TTC549 (cell line): ENCODE data around the gene NUP93.
"Not testable (repeated sequence)": the region's sequence is repeated elsewhere in the genome, so short reads cannot be mapped to it uniquely, and the experiment has no call there.

Experiments
- FAIRE-seq: peaks from 2 replicates; lab custom pipeline; 2012; peaks lifted over from hg19 to GRCh38; lab: Jason Lieb, UNC

The NUP93 gene

DNA sequence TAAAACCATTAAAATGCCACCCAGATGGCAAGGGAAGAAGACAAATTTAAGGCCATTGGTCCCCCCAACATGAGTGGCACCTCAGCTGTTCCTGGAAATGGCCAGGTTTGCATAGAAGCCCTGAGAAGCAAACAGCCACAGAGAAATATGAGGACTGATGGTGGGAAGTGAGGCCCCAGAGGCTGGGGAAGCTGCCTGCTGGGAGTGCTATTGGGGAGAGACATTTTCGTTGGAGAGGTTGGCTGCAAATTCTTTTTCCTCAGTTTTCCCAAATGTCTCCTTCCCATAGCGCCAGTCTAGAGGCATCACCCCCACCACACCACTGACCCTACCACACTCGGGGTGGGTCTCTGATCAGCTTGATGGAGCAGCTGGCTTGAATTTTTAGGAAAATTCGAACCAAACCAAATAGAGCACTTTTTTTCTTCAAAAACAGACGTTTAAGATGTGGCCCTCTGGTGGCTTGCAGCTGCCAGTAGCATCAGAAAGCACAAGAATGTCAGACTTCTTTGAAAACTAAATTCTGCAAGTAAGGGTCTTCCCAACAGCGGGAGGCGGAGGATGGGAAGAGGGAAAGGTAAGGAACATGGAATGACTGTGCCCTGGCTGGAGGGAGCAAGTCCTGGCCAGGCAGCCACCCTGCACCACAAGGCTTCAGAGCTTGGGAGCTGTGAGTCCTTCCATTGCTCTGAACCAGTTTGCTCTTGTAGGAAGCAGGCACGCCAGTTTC is 121.9 kb downstream of the NUP93 start:
- FAIRE-seq: no peak

DNA sequence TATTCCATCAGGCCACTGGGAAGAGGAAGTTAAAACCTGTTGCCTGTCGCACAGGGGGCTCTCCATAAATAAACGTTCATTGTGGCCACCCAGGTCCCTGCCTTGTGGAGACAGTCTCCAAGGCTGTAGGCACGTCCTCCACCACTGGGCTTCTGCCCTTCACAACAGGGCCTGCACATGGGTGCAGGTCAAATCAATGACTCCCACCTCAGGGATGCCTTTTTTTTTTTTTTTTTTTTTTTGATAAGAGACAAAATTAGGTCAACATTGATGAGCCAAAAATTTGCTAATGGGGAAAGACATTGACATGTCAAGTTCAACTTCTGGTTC is 122.4 kb downstream of the NUP93 start:
- no peak for FAIRE-seq

DNA sequence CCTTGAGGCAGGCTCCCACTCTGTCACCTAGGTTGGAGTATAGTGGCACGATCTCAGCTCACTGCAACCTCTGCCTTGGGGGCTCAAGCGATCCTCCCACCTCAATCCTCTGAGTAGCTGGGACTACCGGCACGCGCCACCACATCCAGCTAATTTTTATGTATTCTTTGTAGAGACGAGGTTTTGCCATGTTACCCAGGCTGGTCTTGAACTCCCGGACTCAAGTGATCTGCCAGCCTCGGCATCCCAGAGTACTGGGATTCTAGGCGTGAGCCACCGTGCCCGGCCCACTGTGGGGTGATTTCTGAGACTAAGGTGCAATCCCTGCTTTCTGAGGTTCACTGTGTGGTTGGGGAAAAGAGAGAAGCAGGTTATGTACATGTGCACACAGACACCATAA is 123.0 kb downstream of the NUP93 start:
- no peak for FAIRE-seq

DNA sequence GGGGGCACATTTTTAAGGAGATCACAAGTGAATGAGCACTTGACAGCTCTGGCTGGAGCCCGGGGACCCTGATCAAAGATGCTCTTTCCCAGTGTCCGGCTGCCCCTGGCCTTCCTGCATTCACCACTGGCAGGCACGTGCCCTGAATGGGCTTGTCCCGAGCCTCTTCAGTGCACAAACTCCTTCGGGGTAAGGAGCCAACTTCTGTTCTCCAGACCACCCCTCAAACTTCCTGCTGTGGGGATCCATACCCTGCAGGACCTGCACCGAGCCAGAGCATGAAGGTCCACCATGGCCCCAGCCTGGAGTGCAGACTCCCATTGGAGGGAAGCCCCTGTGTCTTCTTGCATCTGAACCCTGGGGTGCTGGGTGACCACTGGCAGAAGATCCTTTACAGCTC is 125.3 kb downstream of the NUP93 start:
- FAIRE-seq: no peak

DNA sequence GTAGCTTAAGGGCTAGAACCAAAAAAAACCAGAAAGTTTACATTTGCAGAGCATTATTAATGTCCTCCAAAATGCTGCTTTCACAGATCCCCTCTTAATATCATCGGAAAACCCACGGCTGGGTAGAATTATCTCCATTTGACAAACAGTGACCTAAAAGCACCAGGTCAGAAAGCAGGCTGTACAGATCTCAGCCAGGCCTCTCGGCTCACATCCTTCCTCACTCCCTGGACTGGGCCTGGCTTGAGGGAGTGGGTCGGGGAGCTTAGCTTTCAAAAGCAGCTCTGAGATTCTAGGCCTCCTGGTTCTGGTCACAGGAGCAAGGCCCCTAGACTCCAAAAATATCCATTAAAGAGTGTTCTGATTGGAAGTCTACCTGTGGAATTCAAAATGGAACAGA is 126.0 kb downstream of the NUP93 start:
- no peak for FAIRE-seq

DNA sequence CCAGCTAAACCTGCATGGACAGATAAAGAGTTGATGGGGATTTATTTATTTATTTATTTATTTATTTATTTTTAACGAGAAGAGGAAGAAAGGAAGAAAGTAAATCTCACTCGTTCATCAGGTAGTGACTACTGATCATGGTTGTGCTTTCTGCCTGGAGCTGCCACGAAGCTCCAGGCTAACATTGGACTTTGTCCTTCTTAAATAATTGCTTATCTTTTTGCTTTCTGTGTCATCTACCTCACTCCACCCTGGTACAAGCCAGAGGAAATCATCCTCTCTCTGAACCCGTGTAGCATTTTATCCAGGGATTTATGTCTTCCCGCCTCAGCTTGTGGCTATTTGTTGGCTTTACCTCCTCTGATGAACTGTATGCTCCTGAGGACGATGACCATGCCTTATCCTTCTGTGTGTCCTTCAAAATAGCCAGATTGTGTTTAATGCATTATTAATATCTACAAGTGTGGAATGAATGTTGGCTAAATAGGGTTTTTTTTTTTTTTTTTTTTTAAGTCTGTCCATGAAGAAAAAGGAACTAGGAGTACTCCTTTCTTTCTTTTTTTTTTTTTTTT is 127.0 kb downstream of the NUP93 start:
- no peak for FAIRE-seq

DNA sequence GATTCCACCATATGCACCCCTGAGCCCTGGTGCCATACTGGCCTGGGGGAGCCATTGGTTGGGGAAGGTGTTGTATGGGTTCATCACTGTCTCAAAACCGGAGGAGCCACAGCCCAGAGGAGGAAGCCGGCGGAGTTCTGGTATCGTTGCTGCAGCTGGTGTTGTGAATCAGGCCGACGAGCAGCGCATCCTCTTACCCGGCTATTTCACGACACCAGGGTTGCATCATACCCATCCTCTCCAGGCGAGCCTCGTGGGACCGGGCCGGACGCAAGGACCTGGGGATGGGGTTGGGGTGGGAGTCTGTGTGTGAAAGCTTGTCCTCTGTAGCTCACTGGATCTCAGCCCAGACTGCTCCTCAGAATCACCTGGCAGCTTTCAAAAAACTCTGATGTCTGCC is 128.4 kb downstream of the NUP93 start:
- FAIRE-seq: no peak

DNA sequence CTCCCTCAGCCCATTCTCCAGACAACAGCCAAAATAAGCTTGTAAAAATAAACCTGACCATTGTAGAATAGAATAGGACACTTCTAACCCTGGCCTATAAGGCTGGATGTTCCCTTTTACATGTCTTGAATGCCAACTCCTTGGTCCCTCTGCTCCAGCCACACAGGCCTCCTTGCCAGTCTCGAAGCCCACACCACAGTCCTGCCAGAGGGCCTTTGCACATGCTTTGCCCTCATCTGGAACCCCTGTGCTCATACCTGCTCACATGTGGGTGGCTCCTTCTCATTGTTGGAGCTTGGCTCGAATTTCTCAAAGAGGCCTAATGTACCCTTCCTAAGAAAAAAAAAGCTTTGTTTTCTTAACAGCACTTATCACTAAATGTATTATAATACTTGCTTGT is 129.7 kb downstream of the NUP93 start:
- no peak for FAIRE-seq

DNA sequence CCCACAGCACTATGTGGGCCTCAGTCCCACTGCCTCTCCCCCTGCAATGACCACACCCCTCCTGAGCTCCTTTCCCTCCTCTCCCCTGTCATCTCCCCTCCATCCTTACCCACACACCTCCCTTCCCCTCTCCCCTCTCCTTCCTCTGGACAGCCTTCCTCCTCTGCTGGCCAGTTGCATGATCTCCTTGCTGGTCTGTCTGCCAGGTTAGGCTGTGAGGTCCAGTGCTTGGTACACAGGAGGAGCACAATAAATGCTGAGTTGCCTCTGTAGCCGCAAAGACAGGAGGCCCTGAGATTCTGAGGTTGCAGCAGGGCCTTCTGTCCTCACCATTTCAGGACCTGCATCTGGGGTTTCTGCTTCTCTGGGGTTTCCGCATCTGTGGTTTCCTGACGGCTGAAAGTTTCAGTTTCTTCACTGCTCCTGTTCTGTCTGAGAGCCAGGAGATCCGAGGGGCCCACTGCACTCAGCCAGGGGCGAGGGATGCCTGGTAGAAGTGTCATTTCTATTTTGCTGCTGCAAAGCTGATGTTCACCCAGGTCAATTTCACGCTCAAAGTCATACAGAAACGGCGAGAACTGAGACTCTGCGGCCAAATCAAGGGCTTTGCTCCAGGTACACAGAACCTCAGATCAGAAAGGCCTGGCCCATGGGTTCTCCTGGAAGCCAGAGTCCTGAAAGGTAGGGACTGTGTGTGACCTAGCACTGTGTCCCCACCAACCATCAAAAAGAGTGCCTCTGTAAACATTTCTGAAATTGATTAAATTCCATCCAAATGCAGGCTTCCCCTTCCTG is 130.5 kb downstream of the NUP93 start:
- no peak for FAIRE-seq

DNA sequence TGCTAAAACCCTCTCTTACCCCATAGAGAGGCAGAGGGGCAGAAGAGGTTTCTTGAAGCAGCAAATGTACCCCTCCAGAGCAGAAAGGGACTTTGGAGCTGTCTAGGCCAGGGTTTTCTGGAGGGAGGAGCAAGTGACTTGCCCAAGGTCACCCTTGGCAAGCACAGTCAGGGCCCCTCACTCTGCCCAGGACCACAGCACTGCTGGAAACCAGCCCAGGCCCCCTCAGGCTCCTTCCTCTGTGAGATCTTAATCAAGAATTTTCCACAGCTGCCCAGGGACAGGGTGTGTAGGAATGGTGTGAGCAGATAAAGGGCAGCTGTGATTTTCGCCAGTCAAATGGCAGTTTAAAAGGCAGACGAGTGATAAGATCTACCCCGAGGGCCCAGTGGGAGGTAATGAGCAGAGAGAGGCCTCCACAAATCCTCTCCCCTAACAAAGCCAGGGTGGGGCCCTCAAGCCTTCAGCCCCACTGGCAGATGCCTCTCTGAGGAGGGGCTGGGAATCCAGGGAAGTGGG is 131.2 kb downstream of the NUP93 start:
- FAIRE-seq: no peak

DNA sequence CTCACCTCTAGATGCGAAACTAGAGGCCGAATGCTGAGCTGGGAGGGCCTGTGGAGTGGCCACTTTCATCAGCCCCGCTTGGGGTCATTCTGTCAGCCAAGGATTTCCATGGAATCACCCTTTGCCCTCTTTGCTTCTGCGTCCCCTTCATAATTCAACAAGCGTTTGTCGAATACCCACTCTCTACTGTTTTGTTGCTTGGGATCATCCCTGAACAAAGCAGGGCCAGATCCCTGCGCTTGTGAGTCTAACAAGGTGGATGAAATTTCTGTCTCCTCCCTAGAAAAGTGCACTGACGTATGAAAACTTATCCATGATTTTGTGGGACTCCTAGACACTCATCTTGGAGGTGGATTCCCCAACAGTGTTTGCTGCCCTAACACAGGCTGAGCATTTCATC is 131.8 kb downstream of the NUP93 start:
- FAIRE-seq: no peak

DNA sequence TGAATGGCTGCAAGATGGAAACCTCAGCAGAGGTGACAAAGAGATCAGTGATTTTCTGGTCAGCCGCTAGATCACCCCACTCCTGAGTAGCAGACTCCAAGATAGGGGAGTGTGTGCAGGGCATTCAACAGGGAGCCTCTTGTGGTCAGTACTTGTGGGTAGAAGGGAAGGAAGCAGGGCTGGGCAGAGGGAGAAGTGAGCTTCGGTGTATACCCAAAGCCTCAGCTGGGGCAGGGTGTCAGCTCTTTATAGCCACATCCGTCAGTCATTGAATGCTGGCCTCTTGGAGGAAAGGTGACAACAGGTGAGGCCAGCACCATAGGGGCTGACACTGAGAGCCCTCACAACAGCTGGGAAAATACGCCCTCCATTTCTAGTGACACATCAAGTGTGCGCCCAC is 132.8 kb downstream of the NUP93 start:
- no peak for FAIRE-seq

DNA sequence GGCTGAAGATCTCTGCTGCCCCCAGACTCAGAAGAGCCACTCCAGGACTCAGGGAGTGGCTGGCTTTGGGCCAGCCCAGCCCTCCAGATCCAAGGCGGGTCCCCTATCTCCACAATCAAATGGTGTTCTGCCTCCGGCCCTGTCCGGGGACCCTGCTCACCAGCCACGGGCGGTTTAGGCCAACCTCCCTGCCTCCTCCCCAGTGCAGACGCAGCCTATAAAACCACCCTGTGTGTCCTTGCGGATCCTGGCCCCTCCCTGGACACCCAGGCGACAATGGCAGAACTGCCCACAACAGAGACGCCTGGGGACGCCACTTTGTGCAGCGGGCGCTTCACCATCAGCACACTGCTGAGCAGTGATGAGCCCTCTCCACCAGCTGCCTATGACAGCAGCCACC is 135.0 kb downstream of the NUP93 start, which contains the start of gene SLC12A3:
TSS of gene SLC12A3 (plus strand) at position 248 of the 400 bp plus-strand sequence. CDS start at position 277, 29 bp downstream.
- no peak for FAIRE-seq

DNA sequence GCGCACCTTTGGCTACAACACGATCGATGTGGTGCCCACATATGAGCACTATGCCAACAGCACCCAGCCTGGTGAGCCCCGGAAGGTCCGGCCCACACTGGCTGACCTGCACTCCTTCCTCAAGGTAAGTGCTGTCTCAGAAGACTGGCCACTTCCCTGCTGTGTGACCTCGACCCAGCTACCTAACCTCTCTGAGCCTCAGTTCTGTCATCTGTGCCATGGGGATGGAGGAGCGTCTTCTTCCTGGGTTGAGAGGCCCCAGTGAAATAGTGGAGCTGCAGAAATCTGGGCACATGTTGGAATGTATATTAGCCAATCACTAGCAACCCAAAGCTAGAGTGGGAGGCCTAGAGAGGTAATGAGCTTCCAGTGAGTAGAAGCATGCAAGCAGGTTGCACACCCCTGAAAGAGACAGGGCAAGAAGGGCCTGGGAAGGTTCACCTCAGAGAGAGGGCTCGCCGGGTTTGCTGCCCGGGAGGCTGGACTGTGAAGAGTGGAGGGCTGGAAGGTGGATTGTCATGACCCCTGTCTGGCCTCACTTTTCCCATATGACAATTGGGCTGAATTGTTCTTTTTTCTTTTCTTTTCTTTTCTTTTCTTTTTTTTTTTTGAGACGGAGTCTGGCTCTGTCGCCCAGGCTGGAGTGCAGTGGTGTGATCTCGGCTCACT is 135.6 kb downstream of the NUP93 start:
- FAIRE-seq: no peak

DNA sequence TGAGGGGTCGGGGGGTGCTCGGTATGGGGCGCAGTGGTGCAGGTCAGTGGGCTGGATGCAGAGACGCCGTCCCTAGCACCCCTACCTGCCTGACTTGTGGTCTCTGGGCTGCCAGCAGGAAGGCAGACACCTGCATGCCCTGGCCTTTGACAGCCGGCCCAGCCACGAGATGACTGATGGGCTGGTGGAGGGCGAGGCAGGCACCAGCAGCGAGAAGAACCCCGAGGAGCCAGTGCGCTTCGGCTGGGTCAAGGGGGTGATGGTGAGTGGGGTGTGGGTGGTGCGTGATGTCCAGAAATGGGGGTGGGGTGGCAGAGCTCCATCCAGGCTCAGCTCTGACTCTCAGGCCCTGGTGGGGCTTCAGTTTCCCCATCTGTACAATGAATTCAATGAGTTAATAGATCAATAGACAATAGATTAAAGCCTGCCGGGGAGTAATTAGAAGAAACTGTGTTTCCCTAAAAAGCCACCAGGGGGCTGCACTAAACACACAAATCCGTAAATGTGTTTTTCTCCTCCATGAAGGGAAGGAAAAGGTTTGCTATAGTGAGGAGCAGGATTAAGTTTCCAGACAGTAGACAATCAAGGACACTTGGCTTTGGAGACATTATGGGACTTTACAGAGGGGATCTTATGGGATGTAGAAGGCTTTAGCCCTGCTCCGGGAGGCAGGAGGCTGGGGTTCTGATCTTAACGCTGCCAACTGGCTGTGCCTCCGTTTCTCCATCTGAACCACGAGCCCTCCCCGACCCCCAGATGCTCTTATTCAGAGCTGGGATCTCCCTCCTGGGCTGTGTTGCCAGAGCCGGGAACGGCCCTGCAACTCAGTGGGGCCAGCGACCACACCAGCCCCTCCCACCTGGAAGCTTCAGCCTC is 137.3 kb downstream of the NUP93 start:
- peak; percentile 66 for FAIRE-seq

DNA sequence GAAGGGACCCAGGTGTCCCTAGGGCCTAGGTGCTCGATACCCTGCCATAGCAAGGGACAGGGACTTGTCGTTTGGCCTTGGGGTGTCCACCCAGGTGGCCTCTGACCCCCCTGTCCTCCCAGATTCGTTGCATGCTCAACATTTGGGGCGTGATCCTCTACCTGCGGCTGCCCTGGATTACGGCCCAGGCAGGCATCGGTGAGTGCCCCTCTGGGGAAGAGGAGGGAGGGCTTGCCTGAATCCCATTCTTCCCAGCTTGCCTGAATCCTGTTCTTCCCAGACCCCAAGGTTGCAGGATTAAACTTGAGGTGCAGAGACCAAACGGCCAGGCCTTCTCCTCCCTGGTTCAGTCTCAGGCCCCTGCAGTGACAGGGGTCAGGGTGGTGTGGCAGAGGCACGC is 138.2 kb downstream of the NUP93 start:
- FAIRE-seq: no peak

DNA sequence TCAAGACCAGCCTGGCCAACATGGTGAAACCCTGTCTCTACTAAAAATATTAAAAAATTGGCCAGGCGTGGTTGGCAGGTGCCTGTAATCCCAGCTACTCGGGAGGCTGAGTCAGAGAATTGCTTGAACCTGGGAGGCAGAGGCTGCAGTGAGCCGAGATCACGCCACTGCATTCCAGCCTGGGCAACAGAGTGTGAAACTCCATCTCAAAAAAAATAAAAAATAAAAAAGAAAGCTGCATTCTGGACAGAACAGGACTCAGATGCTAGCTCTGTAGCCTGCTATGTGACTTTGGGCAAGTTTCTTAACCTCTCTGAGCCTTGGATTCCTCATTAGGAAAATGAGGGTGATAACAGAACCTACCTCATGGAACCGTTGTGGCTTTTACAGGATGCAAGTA is 138.8 kb downstream of the NUP93 start:
- FAIRE-seq: not testable (repeated sequence)

DNA sequence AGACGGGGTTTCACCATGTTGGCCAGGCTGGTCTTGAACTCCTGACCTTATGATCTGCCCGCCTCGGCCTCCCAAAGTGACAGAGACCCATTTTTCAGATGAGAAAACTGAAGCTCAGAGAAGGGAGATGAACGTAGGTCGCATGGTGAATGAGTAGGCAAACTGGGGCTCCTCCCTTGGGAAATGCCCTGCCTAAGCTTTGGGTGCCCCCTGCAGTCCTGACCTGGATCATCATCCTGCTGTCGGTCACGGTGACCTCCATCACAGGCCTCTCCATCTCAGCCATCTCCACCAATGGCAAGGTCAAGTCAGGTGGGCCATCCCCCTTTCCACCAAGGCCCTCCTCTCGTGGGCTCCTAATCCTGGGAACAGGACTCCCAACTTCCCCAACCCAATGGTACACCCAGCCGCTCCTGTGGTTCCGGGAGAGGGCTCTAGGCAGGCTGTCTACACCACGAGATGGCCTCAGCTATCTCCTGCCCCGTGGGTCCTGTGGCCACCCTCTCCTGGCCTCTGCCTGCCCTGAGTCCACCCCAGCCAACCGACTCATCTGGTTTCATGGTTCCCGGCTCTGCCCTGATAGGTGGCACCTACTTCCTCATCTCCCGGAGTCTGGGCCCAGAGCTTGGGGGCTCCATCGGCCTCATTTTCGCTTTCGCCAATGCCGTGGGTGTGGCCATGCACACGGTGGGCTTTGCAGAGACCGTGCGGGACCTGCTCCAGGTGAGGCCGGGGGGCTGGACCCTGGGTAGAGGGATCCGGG is 139.8 kb downstream of the NUP93 start:
- no peak for FAIRE-seq

DNA sequence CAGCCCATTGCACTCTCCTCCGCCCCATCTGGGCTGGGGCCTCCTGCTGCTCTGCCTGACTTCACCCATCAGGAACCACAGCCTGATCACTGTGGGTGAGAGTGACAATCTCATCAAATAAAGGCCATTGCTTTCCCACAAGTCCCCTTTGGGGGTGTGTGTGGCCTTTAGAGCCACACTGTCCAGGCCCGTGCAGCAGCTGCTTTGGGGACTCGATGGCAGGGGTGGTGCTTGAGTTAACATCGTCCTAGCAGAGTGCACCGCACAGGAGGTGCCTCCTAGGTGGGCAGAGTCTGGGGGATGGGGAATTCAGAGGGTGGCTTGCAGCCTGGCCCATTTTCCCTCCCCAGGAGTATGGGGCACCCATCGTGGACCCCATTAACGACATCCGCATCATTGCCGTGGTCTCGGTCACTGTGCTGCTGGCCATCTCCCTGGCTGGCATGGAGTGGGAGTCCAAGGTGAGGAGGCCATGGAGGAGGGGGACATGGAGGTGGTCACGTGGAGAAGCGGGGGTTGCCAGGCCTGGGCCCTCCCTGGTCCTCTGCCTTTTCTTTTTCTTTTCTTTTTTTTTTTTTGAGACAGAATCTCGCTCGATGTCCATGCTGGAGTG is 140.5 kb downstream of the NUP93 start:
- no peak for FAIRE-seq

DNA sequence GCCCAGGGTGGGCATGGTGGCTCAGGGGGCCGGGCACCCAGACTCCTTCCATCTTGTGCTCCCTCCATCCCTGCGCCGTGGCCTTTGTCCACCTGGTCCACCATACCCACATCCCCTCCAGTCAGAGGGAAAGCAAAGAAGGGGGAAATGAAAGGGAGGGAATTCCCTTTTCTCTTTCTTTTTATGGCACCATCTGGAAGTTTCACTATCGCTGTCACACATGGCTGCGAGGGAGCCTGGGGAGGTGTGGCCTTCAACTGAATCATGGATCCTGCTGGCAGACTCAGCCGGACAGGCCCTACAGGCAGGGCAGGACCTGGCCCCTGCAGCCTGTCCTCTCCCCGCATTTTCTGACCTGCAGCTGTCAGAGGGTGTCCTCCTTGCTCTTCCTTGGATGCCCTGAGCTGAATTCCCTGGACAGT is 141.3 kb downstream of the NUP93 start:
- no peak for FAIRE-seq
